22Rv1 (cell line): ENCODE data around the gene FBXL13.
"Not testable (repeated sequence)": the region's sequence is repeated elsewhere in the genome, so short reads cannot be mapped to it uniquely, and the experiment has no call there.

Experiments used
- H3K27ac ChIP-seq: fragments of 450-650 bp; 2 replicates; pipeline ENCODE4 v1.5.1; 2017
- CTCF ChIP-seq: fragments of 450-650 bp; IDR thresholded peaks from 2 replicates; pipeline ENCODE4 v1.5.1; 2017; ENCODE audit warnings: mild to moderate bottlenecking
- ZFX ChIP-seq: fragments of 450-650 bp; IDR thresholded peaks from 2 replicates; pipeline ENCODE4 v1.6.1; 2017; ENCODE audit warnings: antibody characterized with exemption, borderline replicate concordance

Gene FBXL13

GRCh38 chr7:103009466-103010185, 65.0 kb downstream of the FBXL13 start:
- TF ChIP-seq ZFX (no peak), CTCF (no peak)
- no peak overlapping the region for H3K27ac ChIP-seq

DNA sequence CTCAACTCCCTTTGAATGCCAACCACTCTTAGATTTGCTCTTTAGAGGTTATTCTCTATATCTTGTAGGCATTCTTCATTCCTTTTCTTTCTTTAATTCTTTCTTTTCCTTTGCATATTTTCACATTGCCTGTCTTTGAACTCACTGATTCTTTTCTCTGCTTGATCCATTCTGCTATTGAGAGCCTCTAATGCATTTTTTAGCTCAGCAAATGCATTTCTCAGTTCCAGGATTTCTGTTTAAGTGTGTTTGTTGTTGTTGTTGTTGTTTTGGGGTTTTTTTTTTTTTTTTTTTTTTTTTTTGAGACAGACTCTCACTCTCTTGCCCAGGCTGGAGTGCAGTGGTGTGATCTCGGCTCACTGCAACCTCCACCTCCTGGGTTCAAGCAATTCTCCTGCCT, 71.6 kb downstream of the FBXL13 start:
- no peak for TF ChIP-seq CTCF
- no peak for TF ChIP-seq ZFX
- H3K27ac ChIP-seq = no peak overlapping the region

DNA sequence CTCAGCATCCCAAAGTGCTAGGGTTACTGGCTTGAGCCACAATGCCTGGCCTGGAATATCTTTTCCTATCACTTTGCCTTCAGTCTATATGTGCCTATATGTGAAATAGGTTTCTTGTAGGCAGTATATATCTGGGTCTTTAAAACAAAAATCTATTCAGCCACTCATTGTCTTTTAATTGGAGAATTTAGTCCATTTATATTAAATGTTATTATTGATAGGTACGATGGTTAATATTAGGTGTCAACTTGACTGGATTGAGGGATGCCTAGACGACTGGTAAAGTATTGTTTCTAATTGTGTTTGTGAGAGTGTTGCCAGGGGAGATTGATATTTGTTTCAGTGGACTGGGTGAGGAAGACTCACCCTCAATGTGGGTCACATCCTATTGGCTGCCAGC, 73.4 kb downstream of the FBXL13 start:
- TF ChIP-seq CTCF (no peak), ZFX (no peak)

DNA sequence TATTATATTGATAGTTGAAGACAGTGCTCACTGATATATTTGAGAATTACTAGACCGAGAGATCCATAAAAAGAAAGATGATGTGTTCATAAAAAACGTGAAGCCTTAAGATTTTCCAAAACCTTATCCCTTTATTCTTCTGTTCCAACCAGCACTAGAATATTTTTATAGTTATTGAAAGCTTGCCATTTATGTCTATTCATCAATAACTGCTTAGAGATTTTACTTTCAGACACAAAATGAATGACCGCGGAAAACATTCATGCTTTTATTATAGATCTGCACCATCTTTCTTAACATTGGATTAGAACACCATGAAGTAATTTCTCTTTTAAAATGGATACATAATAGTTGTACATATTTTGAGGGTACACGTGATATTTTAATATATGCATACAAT, 77.6 kb downstream of the FBXL13 start:
- H3K27ac ChIP-seq = no peak overlapping the region
- TF ChIP-seq CTCF (no peak), ZFX (no peak)

More for the DNA sequence above, 73.4 kb downstream of the FBXL13 start:
- H3K27ac ChIP-seq = no peak overlapping the region

GRCh38 chr7:102995609-102996008, 79.0 kb downstream of the FBXL13 start:
- H3K27ac ChIP-seq = not testable (repeated sequence)

DNA sequence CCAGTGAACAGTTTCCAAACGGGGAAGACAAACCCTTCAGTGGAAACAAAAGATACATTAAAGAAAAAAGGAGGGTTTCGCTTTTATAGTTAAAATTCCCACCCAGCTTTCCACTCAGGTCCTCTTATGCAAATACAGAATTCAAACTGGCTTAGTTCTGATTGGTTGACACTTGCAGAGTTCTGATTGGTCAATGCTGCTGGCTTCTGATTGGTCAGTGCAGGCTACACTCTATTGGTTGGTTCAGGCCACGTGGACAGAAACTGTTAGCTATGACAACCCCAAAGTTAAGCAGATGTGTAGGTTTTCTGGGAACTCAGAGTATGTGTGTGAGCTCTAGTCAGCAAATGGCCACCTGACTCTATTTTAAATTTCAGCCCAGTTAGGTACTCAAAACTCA, 80.0 kb downstream of the FBXL13 start:
- H3K27ac ChIP-seq = no peak overlapping the region
- TF ChIP-seq ZFX (no peak), CTCF (no peak)

GRCh38 chr7:102993718-102994029, 80.9 kb downstream of the FBXL13 start:
- H3K27ac ChIP-seq = peak overlapping the region; percentile 26; the same call in 1 of the 2 replicates
- TF ChIP-seq CTCF (no peak), ZFX (no peak)
